NT2/D1 (cell line): ENCODE results near the gene CDH13.

ENCODE experiments used
- YY1 ChIP-seq: IDR thresholded peaks from 2 replicates; pipeline ENCODE4 v1.6.1; 2011; ENCODE audit not compliant: insufficient read length, insufficient read depth
- ZNF274 ChIP-seq: IDR thresholded peaks from 2 replicates; pipeline ENCODE4 v1.6.1; 2011; ENCODE audit warnings: mild to moderate bottlenecking, low read depth, low read length

- TF ChIP-seq YY1 (no peak), ZNF274 (no peak)
Observed at GRCh38 chr16:83550183-83550569, 923.4 kb downstream of the CDH13 start.
